Measurements from ENCODE around the gene ASIP.

The ASIP gene

DNA sequence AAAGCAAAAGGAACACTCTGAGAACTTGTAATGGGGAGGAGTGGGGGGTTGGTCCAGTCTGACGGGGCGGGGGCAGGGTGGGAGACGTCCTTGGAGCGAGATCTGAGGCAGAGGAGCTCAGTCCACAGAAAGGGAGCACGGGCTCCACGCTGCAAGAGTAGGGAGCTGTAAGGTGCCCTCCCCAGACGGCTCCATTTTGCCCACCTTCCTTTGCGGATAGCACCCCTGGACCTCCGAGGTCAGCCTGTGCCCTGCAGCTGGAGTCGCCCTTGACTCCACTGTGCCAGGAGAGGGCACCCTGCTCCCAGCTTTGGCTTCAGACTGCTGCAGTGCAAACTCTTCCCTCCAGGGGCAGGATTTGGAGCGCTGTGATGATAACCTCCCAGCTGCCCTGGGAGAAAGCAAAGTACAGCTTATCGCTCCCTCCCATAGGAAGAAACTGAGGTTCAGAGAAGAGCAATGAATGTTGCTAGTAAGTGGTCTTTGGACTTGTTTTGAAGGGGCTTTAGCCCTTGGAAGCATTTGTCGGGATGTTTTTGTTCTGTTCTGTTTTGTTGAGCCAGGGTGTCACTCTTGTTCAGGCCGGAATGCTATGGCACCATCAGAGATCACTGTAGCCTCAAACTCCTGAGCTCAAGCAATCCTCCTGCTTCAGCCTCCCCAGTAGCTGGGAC lies 71.5 kb downstream of the ASIP start:
- peak; percentile 88 for DNase-seq

DNA sequence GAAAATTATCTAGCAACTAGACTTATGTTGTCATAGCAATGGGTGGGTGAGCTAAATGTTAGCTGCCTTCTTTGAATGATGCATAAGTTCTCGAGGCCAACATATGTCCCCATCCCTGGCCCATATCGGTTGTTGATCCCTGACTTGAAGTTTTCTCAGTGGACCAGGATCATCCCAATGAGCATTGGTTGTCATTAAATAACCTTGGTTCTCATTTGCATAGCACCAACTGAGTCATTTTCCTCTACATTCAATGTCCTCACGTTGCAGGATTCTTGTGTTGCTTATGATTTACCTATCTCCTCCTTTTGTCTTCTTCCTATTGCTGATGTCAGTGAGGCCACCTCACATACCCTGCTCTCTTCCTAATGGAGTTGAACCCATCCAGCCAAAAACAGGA lies 74.0 kb downstream of the ASIP start:
- no peak for DNase-seq

DNA sequence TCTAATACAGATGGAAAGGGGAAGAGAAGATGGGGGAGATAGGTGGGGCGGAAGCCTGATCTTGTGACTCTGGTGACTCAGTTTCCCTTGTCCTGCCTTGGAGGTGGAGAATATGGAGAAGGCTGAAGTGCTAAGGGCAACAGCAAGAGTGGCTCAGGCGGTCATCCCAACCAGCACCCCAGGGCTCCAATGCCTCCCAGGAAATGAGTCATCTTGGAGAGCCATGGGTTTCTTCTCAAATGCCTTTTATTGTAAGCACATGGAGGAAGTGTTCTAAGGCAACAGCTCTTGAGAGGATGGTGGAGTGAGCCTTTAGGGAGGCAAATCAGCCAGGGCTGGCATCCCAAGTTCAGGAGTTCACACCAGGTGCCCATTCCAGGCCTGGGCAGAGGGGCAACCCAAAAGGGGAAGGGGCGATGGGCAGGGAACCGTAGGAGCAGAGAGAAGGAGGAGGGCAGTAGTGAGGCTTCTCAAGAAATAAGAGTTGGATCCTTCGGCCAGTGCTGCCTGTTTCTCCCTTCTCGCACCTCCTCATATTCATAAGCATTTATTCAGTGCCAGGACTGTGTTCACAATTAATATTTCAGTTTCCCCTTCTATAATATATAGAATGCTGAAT lies 75.1 kb downstream of the ASIP start:
- DNase-seq = no peak

Measured in NCI-H1105 (cell line).